GM19395 (cell line): ENCODE data around the gene PCSK5.
"Not testable (repeated sequence)": the region's sequence is repeated elsewhere in the genome, so short reads cannot be mapped to it uniquely, and the experiment has no call there.

Source experiments
- ATAC-seq: cut with Tn5 transposase; IDR thresholded peaks from one replicate; pipeline ENCODE4 v1.9.1; 2021; ENCODE audit warnings: mild to moderate bottlenecking, moderate library complexity; ENCODE audit not compliant: unreplicated experiment

The PCSK5 gene

DNA sequence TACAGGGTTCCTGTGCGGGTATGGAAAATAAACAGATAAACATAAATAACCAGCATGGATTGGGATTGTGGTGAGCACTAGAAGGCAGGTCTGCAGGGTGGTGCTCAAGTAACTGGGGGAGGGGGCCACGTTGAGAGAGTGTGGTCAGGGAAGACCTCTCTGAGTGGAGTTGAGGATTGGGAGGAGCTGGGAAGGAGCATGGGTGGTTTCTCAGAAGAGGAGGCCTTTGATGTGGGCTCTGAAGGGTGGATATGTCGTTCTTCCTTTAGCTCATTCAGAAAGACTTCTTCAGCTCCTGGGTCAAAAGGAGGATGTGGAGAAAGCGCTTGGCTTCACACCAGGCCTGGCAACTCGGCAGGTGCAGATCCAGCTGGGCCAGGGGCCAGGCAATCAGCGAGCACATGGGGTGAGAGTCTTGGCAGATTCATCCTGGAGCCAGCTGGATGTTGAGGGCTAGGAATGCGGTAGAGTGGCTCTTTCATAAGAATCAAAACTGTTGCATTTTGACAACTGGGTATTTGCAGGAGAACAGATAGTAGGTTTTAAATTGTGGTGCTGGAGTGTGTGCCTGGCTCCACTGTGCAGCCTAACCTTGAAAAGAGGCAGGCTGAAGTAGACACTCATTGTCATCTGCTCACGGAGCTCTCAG is 71.7 kb downstream of the PCSK5 start:
- no peak for ATAC-seq

DNA sequence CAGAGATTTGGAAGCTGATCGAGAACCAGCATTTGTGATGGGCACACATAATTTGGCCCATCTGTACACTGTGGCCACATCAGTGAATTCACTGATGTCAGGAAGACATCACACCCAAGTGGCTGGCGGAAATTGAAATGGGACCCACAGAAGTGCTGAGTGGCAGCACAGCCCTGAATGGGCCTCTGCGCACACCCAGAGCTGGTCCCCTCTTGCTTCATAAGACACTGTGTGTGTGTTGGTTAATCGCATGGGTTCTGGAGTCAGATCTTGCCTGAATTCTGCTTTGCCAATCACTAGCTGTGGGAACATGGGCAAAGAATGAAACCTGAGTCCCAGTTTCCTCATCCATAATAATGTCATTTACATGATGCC is 72.2 kb downstream of the PCSK5 start:
- ATAC-seq: no peak

DNA sequence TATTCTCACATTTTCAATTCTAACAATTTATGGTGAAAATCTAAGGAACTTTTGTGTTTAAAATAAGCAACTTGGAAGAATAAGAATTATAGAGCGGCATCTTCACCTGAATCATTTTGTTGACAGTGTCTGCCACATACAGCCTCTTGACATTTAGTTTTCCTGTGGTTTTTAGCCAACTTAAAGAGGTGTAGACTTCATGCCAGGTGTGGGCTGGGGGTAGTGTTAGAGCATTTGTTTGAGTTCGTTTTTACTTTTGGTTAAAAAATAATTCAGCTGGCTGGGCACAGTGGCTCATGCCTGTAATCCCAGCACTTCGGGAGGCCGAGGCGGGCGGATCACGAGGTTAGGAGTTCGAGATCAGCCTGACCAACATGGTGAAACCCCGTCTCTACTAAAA is 72.8 kb downstream of the PCSK5 start:
- ATAC-seq: not testable (repeated sequence)

DNA sequence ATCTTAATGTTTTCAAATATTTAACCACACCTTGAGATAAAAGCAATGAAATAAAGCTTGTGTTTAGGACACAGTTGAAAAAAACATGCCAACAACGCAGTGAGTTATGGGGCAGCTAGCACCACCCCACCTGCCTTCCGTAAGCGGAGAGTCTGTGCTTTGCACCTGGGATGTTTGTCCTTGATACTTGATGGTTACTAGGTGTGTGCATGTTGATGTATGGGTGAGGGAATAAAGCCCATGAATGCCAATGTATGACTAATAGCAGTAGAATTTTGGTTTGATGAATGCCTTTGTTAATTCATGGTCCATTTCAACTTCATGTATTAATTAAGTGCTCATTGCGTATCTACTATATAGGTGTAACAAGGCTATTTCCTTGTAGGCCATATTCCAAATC is 74.0 kb downstream of the PCSK5 start:
- no peak for ATAC-seq

DNA sequence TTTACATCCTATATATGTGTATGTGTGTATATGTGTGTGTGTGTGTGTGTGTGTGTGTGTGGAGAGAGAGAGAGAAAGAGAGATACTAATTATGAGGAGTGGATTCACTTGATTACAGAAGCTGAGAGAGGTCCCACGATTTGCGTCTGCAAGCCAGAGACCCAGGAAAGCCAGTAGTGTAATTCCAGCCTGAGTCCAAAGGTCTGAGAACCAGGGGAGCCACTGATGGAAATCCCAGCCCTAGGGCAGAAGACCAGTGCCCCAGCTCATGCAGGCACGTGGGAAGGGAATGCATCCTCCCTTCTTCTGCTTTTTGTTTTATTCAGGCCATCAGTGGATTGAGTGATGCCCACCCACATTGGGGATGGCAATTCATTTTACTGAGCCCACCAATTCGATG is 74.8 kb downstream of the PCSK5 start:
- ATAC-seq: no peak

DNA sequence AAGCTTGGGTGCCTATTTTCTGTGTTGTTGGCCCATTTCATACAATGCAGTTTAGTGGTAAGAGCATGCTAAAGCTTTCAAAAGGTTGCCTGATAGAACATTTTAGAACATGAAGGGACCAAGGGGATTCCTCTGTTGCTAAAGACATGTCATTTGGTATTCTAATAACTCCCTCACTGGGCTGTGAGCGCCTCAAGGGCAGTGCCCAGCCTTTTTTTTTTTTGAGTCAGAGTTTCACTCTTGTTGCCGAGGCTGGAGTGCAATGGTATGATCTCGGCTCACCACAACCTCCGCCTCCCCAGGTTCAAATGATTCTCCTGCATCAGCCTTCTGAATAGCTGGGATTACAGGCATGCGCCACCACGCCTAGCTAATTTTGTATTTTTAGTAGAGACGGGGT is 77.1 kb downstream of the PCSK5 start:
- no peak for ATAC-seq

DNA sequence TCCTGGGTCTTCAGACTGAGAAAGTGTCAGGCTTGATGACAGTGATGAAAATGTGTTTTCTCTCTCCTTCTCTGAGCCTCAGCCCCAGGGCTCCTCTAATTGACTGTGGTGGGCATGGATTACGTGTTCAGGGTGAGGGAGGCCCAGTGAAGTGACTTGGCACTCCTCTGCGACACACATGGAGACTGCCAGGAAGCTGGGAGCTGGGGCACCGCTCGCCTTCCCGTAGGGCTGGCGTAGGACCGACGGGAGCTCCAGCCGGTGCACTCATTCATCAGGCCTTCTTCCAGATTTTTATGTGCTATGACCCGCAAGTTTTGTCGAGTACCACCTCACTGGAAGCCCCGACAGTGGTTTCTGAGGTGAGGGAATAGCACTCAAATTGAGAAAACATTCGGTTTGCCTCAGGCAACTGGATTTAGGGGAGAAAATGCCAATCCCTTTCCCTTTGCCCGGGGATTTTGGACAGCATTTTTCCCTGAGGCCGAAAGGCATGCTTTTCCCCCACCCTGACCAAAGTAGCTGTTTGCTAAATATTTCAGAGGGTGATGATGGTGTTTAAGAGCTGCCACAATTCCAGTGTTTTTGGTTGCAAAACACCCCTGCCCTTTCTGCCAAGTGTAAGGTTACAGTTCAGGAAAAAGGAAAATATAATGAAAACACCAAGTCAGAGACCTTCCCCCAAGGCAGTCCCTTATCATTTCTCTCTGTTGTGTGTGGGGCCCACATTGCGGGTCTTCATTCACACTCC is 83.7 kb downstream of the PCSK5 start:
- no peak for ATAC-seq

DNA sequence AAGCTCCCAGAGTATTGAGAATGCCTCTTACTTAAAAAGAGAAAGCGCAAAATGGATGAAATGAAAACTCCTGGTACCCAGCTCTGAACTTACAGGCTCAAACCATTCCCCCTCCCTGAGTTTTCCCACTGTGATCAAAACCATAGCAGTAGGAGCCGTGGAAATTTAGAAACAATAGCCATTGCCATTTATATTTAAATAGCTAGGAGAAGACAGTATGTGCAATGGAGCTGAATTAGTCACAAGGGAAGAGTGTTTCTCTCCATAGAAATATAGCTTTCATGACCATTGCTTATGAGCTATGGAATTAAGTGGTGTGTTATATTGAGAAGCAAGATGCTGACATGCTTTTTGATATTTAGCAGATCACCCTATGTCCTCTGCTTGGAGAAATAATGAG is 84.6 kb downstream of the PCSK5 start:
- no peak for ATAC-seq

DNA sequence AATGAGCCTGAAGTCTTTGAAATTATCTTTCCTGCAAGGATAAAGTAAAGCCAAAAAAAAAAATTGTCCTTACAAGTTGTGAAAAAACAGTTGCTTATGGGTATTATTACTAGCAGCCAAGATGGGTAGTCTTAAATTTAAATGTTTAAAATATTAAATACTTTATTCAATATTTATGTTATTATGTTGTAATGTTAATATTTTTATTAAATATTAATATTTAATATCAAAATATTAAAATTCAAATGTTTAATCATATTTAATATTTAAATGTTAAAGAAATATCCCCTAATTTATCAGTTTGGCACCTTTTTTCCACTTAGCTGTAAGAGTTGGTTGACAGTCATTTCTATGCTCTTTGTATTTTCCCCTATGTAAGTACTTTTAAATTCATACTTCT is 86.1 kb downstream of the PCSK5 start:
- ATAC-seq: no peak

DNA sequence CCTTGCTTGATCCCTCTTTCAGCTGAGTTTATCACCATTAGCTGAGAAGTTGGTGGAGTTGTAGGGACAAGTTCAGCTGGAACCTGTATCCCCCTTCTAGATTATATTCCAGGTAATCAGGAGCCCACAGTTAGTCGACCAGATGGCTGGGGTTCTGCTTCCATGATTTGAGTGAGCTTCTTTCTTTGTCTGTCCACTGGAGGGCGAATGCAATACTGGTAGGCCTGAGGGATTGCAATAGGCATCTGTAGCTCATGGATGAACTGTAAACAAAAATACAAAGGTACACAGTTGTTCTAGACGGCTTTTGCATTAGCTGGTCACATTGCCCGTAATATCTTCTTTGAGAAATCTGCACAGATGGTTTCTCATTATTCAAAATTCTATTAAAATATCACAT is 88.9 kb downstream of the PCSK5 start:
- ATAC-seq: no peak

DNA sequence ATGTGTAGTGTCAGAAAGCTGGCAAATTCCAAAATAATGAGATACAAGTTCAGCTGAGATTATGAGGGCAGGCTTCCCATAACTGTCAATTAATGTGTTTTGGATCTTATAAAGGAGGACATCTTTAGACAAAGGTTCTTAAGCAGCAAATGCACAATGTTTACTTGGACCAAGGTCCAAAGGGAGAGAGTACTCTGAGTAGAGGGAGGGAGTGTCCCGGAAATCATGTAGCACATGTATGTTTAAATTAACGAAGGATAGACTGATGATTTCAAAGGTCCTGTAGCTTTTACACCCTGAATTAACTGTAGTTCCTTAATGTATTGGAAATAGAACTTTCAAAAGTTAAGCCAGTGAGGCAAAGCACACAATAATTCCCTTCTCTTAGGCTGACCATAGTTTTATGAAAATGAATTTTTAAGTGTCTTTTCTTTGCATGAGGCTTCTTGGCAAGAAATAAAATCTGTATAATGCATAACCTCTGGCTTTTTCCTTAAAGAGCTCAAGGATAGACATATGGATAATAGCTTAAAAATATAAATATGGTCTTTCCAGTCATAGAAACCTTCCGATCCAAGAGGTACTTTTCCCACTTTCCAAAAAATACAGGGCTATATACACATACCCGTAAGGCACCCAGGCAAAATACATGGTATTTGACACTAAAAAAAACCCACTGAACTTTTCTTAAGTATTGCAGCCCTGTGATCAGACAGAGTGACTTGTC is 93.0 kb downstream of the PCSK5 start:
- ATAC-seq: no peak

DNA sequence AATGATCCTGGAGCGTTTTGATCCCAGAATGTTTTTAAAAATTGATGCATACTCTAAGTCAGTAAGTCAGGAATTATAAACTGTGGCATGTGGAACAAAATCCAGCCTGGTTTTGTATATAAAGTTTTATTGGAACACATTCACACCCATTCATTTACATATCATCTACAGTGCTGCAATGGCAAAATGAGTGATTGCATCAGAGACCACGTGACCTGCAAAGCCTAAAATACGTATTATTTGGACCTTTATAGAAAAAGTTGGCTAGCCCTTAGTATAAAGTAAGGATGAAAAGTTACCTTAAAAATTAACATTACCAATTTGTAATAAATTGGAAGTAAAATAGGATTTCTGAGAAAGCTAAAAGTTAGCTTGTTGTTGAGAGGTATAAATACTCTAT is 95.0 kb downstream of the PCSK5 start:
- no peak for ATAC-seq

DNA sequence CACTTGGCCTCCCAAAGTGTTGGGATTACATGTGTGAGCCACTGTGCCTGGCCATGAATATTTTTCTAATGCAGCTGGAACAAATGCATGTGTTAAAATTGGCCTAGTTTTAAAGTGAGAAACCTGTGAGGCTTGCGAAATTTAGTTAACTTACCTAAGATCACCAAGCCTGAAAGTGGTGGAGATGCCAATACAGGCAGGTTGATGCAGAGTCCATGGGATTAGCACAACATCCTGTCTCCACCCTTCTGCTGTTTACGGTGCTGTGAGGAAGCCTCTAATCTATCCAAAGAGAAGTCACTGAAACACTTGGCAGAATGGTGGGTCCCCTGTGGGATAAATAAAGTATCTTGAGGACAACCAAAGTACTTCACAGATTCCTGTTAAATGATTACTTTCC is 98.2 kb downstream of the PCSK5 start:
- ATAC-seq: no peak

DNA sequence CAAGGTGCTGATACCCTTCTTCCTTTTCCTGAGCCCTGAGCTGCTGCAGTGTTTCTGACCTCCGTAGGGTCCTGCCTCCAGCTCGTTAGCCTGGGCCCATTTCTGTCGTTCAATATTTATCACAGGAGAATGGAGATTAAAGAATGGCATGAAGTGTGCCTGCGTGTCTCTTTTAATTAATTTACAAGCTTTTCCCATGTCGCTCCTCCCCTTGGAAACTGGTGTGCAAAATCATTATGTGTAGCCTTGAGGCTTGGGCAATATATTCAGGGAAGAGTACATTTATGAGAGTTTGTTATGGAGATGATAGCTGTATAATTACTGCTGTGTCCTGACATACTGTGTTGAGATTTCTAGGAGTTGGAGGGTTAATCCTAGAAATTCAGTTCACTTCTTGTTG is 99.7 kb downstream of the PCSK5 start:
- no peak for ATAC-seq

DNA sequence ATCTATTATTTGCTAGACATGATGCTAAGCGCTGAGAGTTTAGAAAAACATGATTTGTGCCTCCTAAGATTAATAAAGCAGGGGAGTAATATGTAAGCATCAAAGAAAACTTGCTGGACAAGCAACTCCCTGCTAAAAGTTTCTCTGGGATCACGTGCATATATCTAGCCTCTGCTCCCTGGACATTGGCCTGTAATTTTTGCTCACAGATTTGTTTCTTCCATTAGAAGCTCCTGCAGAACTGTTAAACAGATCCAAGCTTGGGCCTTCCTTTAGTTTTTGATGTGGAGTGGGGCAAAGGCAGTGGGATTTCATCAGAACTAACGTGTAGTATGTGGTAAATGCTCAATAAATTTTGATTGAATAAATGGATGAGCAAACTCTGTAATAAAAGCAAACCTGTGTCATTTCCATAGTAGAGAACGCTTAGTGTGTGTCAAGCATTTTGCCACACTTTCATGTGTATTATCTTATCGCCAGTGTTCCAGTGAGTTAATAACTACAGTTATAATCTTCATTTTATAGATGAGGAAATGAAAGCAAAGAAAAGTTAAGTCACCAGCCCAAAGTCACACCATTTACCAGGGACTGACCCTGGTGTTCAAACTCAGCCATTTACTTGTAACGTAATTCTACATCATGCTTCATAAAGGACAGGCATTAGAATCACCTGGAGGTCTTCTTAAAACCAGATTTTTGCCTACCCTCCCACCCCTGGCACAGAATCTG is 100.3 kb downstream of the PCSK5 start:
- ATAC-seq: no peak

DNA sequence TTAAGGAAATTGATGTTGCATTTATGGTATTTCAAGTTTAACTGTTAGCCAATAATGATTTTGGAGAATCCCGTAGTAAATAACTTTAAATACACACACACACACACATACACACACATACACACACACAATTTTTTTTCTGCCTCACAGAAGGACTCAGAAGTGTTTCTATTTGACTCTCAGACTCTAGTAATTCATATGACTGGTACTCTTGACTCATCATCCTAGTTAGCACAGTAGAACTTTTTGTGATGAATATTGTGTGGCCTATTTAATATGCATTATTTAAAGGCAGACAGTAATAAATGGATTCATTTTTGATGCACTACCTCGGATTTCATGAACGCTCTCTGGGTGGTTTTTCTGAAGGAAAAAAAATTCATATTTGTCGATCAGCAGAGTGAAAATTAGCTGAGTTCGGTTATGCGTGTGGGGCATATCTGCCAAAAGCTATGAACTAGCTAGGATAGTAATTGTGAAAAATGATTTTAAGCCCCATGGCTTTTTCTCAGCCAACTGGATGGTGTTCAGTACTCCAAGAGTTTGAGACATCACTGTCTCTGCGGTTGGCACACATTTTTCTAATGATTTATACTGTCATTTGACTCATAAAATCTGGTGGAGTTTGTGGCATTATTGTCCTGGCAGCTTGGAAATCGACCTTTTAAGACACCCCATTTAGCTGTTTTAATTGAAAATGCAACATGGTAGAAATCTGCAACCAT is 102.2 kb downstream of the PCSK5 start:
- ATAC-seq: no peak

DNA sequence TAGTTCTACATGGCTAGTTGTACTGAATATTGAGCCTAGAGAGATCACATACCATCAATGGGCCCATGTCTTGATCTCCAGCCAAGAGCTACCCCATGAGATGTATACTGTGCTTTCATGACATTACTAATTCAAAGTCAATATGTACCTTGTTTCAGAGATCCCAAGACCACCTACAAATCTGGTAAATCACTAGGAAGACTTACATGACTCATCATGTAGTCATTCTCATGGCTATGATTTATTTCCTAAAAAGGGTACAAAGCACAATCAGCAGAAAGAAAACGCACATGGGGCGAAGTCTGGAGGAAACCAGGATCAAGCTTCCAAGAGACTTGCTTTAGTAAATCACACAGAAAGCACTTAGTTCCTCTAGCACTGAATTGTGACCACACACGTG is 103.0 kb downstream of the PCSK5 start:
- no peak for ATAC-seq

DNA sequence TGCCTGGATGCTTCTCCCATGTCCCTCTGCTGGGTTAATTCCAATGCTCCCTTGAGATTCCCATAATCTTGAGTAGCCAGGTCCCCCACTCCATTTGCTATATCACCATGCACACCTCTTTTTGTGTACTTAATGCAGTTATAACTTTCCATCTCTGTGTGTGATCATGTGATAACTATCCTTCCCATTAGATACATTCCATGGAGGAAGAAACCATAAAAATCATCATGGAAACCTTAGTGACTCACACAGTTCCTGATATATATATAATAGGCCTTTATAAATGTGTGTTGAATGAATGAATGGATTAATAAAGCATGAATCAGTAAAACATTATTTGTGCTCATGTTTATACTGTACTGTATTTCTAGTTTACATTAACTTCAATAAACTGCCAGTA is 104.6 kb downstream of the PCSK5 start:
- ATAC-seq: no peak

DNA sequence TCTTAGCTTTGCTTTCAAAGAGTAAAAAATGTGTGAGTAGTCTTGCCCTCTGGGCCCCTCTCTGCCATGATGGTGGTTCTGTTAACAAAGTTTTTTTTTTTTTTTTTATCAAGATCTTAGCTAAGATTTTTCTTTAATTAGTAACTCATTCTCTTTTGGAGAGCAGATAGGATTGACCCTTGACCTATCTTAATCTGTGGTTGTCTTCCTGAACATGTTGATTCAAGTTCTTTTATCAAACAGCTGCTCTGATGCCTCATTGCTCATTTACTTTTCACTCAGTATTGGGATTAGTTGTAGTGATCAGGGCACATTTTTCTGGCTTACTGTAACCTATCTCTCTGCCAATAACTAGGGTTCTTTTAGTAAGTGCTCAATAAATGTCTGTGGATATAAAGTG is 106.3 kb downstream of the PCSK5 start:
- no peak for ATAC-seq

DNA sequence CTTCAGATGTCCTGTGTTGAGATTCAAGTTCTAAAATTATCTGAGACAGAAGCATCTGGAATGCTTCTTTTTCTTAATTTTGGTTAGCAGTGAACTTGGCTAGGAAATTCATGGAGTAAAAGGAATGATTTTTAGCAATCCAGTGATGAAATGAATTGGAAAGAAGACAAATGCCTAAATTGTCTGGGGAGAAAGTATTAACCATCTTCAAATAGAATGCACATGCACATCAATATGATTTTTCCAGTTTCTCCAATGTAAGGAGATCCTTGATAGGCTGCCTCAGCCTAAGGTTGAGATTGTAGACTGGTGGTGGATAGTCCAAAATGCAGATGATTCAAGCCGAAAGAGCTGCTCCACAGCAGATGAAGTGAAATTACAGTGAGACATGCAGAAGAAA is 106.7 kb downstream of the PCSK5 start:
- ATAC-seq: no peak
